Measurements from ENCODE around the gene SYT12.

Gene SYT12

DNA sequence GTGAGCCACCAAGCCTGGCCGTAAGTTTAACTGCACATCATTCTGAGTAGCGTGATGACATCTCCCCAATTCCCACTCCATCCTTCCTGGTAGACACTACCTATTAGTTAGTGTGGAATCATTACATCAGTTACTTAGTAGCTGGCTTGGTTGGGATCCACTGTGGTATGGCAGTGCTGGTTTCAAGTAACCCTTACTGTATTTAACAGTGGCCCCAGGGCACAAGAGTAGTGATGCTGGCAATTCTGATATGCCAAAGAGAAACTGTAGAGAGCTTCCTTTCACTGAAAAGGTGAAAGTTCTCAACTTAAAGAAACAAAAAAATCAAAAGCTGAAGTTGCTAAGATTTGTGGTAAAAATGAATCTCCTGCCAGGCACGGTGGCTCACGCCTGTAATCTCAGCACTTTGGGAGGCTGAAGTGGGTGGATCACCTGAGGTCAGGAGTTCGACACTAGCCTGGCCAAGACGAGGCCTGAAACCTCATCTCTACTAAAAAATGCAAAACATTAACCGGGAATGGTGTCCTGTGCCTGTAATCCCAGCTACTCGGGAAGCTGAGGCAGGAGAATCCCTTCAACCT is 60.9 kb downstream of the SYT12 start:
- DNase-seq (ENCODE audit: low read depth): no peak
- TF ChIP-seq, protein P1, sequence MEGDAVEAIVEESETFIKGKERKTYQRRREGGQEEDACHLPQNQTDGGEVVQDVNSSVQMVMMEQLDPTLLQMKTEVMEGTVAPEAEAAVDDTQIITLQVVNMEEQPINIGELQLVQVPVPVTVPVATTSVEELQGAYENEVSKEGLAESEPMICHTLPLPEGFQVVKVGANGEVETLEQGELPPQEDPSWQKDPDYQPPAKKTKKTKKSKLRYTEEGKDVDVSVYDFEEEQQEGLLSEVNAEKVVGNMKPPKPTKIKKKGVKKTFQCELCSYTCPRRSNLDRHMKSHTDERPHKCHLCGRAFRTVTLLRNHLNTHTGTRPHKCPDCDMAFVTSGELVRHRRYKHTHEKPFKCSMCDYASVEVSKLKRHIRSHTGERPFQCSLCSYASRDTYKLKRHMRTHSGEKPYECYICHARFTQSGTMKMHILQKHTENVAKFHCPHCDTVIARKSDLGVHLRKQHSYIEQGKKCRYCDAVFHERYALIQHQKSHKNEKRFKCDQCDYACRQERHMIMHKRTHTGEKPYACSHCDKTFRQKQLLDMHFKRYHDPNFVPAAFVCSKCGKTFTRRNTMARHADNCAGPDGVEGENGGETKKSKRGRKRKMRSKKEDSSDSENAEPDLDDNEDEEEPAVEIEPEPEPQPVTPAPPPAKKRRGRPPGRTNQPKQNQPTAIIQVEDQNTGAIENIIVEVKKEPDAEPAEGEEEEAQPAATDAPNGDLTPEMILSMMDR (IDR thresholded peaks at IDR 0.05; ENCODE audit: low read depth, low read length, missing control alignments): no peak
- H3K4me3 ChIP-seq (ENCODE audit: low read depth, low read length): no peak overlapping the region
- in situ Hi-C loops (cut with HindIII; ENCODE audit: low sequenced_read_pairs): no loop called here

DNA sequence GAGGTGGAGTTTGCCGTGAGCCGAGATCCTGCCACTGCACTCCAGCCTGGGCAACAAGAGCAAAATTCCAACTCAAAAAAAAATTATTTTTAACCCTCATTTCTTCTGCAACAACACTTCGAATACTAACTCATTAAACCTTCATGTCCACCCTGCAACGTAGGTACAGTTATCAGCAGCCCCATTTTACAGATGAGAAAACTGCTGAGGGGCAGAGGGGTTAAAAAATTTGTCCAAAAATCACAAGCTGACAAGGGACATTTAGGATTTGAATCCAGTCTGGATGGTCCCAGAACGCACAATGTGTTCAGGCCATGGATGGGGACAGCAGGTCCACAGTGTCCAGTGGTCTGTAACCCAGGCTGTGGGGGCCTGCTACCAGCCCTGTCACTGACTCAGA is 62.7 kb downstream of the SYT12 start:
- DNase-seq (ENCODE audit: low read depth): no peak
- in situ Hi-C loops (cut with HindIII; ENCODE audit: low sequenced_read_pairs): no loop called here
- H3K4me3 ChIP-seq (ENCODE audit: low read depth, low read length): no peak overlapping the region
- TF ChIP-seq, protein P1 (IDR thresholded peaks at IDR 0.05; ENCODE audit: low read depth, low read length, missing control alignments): no peak

DNA sequence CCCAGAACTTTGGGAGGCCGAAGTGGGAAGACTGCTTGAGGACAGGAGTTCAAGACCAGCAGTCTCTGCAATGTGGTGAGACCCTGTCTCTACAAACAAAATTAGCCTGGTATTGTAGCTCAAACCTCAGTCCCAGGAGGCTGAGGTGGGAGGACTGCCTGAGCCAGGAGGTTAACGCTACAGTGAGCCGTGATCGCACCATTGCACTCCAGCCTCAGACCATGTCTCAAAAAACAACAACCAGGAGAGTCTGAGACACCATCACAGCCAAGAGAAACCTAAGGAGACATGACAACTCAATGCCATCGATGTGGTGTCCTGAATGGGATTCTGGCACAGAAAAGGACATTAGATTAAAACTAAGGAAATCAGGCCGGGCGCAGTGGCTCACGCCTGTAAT is 67.8 kb downstream of the SYT12 start:
- TF ChIP-seq, protein P1 (IDR thresholded peaks at IDR 0.05; ENCODE audit: low read depth, low read length, missing control alignments): no peak
- no peak for DNase-seq (ENCODE audit: low read depth)
- no peak overlapping the region for H3K4me3 ChIP-seq (ENCODE audit: low read depth, low read length)
- in situ Hi-C loops (cut with HindIII; ENCODE audit: low sequenced_read_pairs): no loop called here

DNA sequence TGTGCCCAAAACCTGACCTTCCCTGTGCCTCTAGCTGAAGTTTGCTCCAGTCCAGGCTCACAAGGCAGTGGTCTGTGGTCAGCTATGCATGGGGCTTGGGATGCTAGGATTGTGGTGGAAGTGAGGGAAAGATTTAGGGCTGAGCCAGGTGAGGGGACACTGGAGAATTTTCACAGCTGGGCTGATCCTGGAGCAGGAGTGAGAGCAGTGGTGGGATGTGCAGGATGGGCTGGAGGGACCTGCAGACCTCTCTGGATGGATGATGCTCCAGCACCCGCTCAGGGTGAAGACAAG is 72.2 kb downstream of the SYT12 start:
- in situ Hi-C loops (cut with HindIII; ENCODE audit: low sequenced_read_pairs): no loop called here
- TF ChIP-seq, protein P1 (IDR thresholded peaks at IDR 0.05; ENCODE audit: low read depth, low read length, missing control alignments): no peak
- H3K4me3 ChIP-seq (ENCODE audit: low read depth, low read length): no peak overlapping the region
- no peak for DNase-seq (ENCODE audit: low read depth)

DNA sequence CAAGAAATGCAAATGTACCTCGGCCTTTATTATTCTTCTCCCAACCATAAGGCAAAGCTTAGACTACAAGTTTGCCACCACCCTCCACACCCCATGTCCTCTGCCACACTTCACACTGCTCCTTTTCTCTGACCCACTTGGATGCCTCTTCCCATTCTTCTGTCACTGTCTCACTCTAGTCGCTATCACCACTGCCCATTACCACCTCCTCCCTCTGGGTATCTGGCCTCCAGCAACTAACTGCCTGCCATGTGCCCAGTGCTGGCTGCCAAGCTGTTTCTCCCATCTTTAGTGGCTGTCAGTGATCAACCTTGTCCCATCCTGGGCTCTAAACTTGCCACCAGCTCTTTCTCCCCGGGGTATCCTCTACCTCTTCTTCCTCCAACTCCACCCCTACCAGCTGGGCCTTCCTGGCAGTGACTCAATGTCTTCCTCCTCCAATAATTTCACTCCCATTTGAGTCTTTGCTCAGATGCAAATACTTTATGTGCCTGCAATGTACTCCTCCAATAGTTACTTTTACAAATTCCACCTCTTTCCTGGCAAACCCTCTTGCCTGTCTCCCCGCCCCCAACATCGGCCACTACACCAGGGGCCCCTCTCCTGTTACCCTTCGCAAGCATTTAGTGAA is 76.0 kb downstream of the SYT12 start:
- DNase-seq (ENCODE audit: low read depth): no peak
- in situ Hi-C loops (cut with HindIII; ENCODE audit: low sequenced_read_pairs): no loop called here
- no peak overlapping the region for H3K4me3 ChIP-seq (ENCODE audit: low read depth, low read length)
- TF ChIP-seq, protein P1 (IDR thresholded peaks at IDR 0.05; ENCODE audit: low read depth, low read length, missing control alignments): no peak

DNA sequence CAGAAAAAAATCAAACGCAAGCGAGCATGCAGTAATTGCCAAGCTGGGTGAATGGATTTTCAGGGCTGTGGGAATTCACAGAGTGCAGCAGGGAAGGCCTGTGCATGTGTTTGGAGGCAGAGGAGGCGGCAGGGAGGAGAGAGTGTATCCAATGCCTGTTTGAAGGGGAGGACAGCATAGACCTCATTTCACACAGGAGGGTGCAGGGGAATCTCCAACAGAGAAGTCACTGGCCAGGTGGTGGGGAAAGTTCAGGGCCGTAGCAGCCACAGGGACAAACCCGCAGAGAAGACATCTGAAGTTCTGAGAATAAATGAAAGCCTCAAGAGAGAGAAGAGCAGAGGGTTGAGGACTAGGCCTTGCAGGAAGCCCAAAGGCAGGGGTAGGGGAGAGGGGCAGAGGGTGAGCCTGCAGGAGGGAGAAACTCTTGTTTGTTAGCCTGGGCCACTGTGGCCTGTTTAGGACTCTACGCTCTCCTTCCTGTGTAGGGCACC is 76.9 kb downstream of the SYT12 start:
- no peak for DNase-seq (ENCODE audit: low read depth)
- in situ Hi-C loops (cut with HindIII; ENCODE audit: low sequenced_read_pairs): no loop called here
- no peak overlapping the region for H3K4me3 ChIP-seq (ENCODE audit: low read depth, low read length)
- TF ChIP-seq, protein P1 (IDR thresholded peaks at IDR 0.05; ENCODE audit: low read depth, low read length, missing control alignments): no peak
